CD4-positive, alpha-beta T cell (primary cell): Measurements from ENCODE around the gene PHF14. TPM values are rescaled to one million over a fixed set of nuclear protein-coding genes. Genes with fewer than 3 reads are reported as not detected.

ENCODE experiments used
- ATAC-seq: fragments of 200-7000 bp; cut with Tn5 transposase; one replicate; pipeline ENCODE4 v1.10.0; 2022; ENCODE audit warnings: mild to moderate bottlenecking; ENCODE audit not compliant: poor library complexity
- CTCF ChIA-PET: fragments of 350-600 bp; sonication (Branson Sonifier 250); formaldehyde crosslinking; loops from one replicate; lab custom pipeline; 2021; ENCODE audit warnings: antibody characterized with exemption, inconsistent platforms; lab: Charles Lee
- POLR2A ChIA-PET: fragments of 350-600 bp; sonication (Branson Sonifier 250); formaldehyde crosslinking; loops from one replicate; lab custom pipeline; 2021; ENCODE audit warnings: antibody characterized with exemption, inconsistent platforms; lab: Charles Lee
- DNase-seq, 14 experiments: peaks; one replicate each; pipeline ENCODE4 v3.0.0-alpha.2; 2013 to 2020; ENCODE audit warnings: mixed read lengths in 2 of 14
- H3K27ac ChIP-seq, 2 donors: one replicate each; pipeline versions ENCODE4 v1.5.1 to v1.7.0; 2013; ENCODE audit warnings: low read length in 2 of 2, low read depth in 1 of 2, mild to moderate bottlenecking in 1 of 2
- H3K27me3 ChIP-seq, 2 experiments: 1 replicate in 1 of 2; 2 replicates in 1 of 2; pipeline versions ENCODE4 v1.6.1 to v1.7.0; 2013; ENCODE audit warnings: low read length in 2 of 2, control low read depth in 1 of 2, mild to moderate bottlenecking in 1 of 2, moderate library complexity in 1 of 2; ENCODE audit not compliant: insufficient read depth in 2 of 2, control insufficient read depth in 1 of 2
- H3K36me3 ChIP-seq: one replicate; pipeline ENCODE4 v1.6.1; 2013; ENCODE audit warnings: low read length, control low read depth; ENCODE audit not compliant: insufficient read depth
- H3K4me1 ChIP-seq: one replicate; pipeline ENCODE4 v1.6.1; 2013; ENCODE audit warnings: low read length, control low read depth; ENCODE audit not compliant: insufficient read depth
- H3K4me3 ChIP-seq: one replicate; pipeline ENCODE4 v1.5.1; 2013; ENCODE audit warnings: mild to moderate bottlenecking, low read length, moderate library complexity
- H3K9me3 ChIP-seq, 2 experiments: 1 replicate in 1 of 2; 2 replicates in 1 of 2; pipeline versions ENCODE4 v1.6.1 to v1.7.0; 2013; ENCODE audit warnings: low read length in 2 of 2, mild to moderate bottlenecking in 2 of 2, control low read depth in 1 of 2, moderate library complexity in 1 of 2; ENCODE audit not compliant: control insufficient read depth in 1 of 2, insufficient read depth in 1 of 2
- H3K27ac Mint-ChIP-seq: one replicate; pipeline ENCODE4 v1.8.0; 2020; ENCODE audit warnings: mixed read lengths
- H3K27me3 Mint-ChIP-seq: one replicate; pipeline ENCODE4 v1.8.0; 2021; ENCODE audit warnings: mixed read lengths
- H3K36me3 Mint-ChIP-seq: one replicate; pipeline ENCODE4 v1.8.0; 2021; ENCODE audit warnings: low read depth, mixed read lengths
- H3K4me1 Mint-ChIP-seq: one replicate; pipeline ENCODE4 v1.8.0; 2021; ENCODE audit warnings: low read depth, mixed read lengths
- H3K4me3 Mint-ChIP-seq: one replicate; pipeline ENCODE4 v1.8.0; 2020; ENCODE audit warnings: mild to moderate bottlenecking, mixed read lengths
- H3K9me3 Mint-ChIP-seq: one replicate; pipeline ENCODE4 v1.8.0; 2020; ENCODE audit warnings: mixed read lengths
- CTCF ChIP-seq: fragments of 200-600 bp; IDR thresholded peaks from one replicate; pipeline ENCODE4 v1.8.0; 2022; ENCODE audit warnings: antibody characterized with exemption, mild to moderate bottlenecking
- intact Hi-C, 2 experiments: fragments of 100-400 bp; cut with DNase I in 1 of 2; cut with micrococcal nuclease in 1 of 2; formaldehyde crosslinking; loops; one replicate each; pipeline versions ENCODE4 v1.15.1 to v1.9.0; 2023 to 2025; cut with DNase I, micrococcal nuclease
- total RNA-seq, 174 experiments: library from RNA in 2 of 174; stranded (reverse) in 2 of 174; gene quantifications; one replicate each; pipeline ENCODE4 v1.2.3 and lab custom pipeline; 2021 to 2026

Gene PHF14
- total RNA-seq, 2 experiments from 2014 or later, result 23.1 TPM

DNA sequence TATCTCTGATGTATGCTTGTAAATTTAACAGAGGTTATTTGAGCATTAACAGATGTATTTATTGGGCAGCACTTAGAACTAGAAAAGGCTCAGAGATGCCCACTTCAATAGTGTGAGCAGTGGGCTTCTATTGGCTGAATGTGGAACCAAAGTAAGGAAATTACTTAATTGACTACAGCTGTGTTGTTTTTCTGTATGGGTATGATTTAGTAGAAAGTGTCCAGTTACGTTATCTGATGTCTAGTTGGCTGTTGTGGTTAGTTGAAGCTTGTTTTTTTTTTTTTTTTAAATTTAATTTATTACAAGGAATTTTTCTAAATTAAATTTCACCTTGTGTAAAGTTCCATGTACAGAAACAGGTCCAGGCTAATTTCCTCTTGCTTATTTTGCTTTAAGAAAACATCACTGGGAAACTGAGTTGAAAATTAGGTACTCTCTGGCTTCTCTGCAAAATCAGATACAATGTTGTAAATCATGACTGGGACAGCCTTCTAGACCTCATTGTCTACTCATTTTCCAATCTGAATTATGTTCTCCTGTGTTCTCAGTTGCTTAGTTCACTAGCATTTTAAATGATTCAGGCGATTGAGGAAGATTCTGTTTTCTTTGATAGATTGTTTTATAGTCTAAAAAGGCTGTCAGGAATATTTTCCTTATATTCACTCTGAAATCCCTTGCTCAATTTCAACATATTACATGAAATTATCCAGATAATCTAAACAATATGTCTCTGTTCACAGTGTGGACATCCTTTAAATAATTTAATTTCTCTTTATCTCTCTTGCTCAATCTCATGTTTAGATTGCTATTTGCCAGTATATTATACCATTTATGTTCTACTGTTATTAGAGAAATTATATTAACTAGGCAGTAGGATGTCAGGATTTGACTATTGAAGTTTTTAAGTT, 53.0 kb downstream of the PHF14 start:
- Histone ChIP-seq H3K27me3 (no peaks in the 10 kb centered on the region), H3K9me3 (no peaks in the 10 kb centered on the region), H3K4me3 (no peak overlapping the region), H3K36me3 (peaks cover 11% of the 10 kb centered on the region), H3K4me1 (no peaks in the 10 kb centered on the region), H3K27ac (no peak overlapping the region)
- H3K27ac Mint-ChIP-seq, result no peak overlapping the region
- ATAC-seq, result no peak
- H3K9me3 Mint-ChIP-seq, result no peaks in the 10 kb centered on the region
- intact Hi-C loops, result no loop called here
- no peak for TF ChIP-seq CTCF
- H3K4me3 Mint-ChIP-seq, result no peak overlapping the region
- CTCF ChIA-PET, result no interaction called here
- H3K36me3 Mint-ChIP-seq, result peaks cover 56% of the 10 kb centered on the region
- no peaks in the 10 kb centered on the region for H3K27me3 Mint-ChIP-seq
- no peak for DNase-seq
- H3K4me1 Mint-ChIP-seq, result peaks cover 11% of the 10 kb centered on the region
- POLR2A ChIA-PET, result no interaction called here

DNA sequence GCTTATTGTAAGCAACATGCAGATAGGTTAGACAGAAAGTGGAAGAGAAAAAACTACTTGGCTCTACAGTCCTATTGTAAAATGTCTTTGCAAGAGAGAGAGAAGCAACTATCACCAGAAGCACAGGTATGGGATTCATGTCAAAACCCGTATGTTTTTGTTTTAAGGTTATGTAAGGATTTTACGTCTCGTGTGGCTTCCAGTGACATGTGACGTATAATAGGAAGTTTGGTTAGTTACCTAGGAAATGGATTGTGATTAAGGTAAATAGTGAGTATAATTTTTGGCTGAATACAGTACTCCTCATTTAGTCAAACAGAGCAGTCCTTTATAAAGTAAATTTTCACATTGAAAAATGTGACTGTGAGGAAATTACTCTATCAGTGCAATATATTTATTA, 62.0 kb downstream of the PHF14 start:
- DNase-seq (peak in 2 of 14 experiments; percentile 1 to 37), ATAC-seq (no peak)
- Mint-ChIP-seq H3K36me3 (peaks cover 72% of the 10 kb centered on the region), H3K27me3 (no peaks in the 10 kb centered on the region), H3K9me3 (no peaks in the 10 kb centered on the region), H3K4me1 (no peaks in the 10 kb centered on the region), H3K4me3 (no peak overlapping the region), H3K27ac (no peak overlapping the region)
- Histone ChIP-seq H3K4me1 (no peaks in the 10 kb centered on the region), H3K9me3 (no peaks in the 10 kb centered on the region), H3K36me3 (peaks cover 31% of the 10 kb centered on the region), H3K27ac (no peak overlapping the region), H3K27me3 (no peaks in the 10 kb centered on the region), H3K4me3 (no peak overlapping the region)
- intact Hi-C loops, result no loop called here
- POLR2A ChIA-PET, result no interaction called here
- no peak for TF ChIP-seq CTCF
- CTCF ChIA-PET, result interaction anchor here (1.2 kb wide), 1 partner anchor 23 kb away, joined by 3 read pairs; no protein-coding TSS in a partner anchor

DNA sequence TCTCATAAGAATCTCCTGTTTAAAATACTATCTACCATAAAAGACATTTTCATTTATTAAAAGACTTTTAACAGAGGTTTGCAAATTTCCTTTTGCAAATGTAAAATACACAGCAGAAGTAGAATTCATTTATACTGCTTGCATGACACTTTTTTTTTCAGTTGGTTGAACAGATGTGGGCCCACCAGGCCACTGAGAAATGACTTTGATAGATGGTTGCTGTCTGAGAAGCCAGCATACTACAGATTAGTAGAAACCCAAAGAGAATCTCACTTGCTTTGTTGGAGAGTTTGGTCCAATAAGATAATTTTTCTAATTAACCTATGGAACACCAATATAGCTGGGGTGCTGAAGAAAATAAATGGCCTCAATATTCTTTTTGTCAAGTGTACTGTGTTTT, 66.3 kb downstream of the PHF14 start:
- H3K9me3 ChIP-seq, result no peaks in the 10 kb centered on the region
- no peaks in the 10 kb centered on the region for H3K27me3 ChIP-seq
- Mint-ChIP-seq H3K27me3 (no peaks in the 10 kb centered on the region), H3K9me3 (no peaks in the 10 kb centered on the region), H3K36me3 (peaks cover 79% of the 10 kb centered on the region), H3K4me3 (no peak overlapping the region), H3K27ac (no peak overlapping the region), H3K4me1 (no peaks in the 10 kb centered on the region)
- no peak overlapping the region for H3K4me3 ChIP-seq
- no peaks in the 10 kb centered on the region for H3K4me1 ChIP-seq
- ATAC-seq (no peak), DNase-seq (no peak)
- intact Hi-C loops, result no loop called here
- no peak for TF ChIP-seq CTCF
- ChIA-PET CTCF (no interaction called here), POLR2A (no interaction called here)
- no peak overlapping the region for H3K27ac ChIP-seq
- H3K36me3 ChIP-seq, result peaks cover 41% of the 10 kb centered on the region
